K562 (cell line): ENCODE measurements around the gene FBXO15. TPM values are rescaled to one million over a fixed set of nuclear protein-coding genes. Genes with fewer than 3 reads are reported as not detected.

Experiments used
- ARID1B ChIP-seq: fragments of 450-650 bp; IDR thresholded peaks from 2 replicates; pipeline ENCODE4 v1.6.1; 2016; ENCODE audit warnings: antibody characterized with exemption, mild to moderate bottlenecking, inconsistent platforms
- CBX3 ChIP-seq, 2 experiments: IDR thresholded peaks; 1 replicate in 1 of 2; 2 replicates in 1 of 2; pipeline ENCODE4 v1.6.1; 2012; ENCODE audit warnings: inconsistent platforms in 2 of 2, low read length in 2 of 2, borderline replicate concordance in 1 of 2, control low read depth in 1 of 2
- HNRNPK ChIP-seq: fragments of 200-400 bp; formaldehyde crosslinking; IDR thresholded peaks from one replicate; pipeline ENCODE4 v1.6.1; 2018; ENCODE audit warnings: mild to moderate bottlenecking, low read depth, low read length; ENCODE audit not compliant: poor library complexity, severe bottlenecking
- KAT8 ChIP-seq: fragments of 450-650 bp; IDR thresholded peaks from 2 replicates; pipeline ENCODE4 v1.6.1; 2016; ENCODE audit warnings: low read depth, mild to moderate bottlenecking
- KDM4B ChIP-seq, 2 experiments: fragments of 450-650 bp in 1 of 2; sonication (generic) in 1 of 2; IDR thresholded peaks; 2 replicates each; pipeline ENCODE4 v1.6.1; 2016 to 2017; ENCODE audit warnings: borderline replicate concordance in 2 of 2, antibody characterized with exemption in 1 of 2, low read depth in 1 of 2, mild to moderate bottlenecking in 1 of 2
- MEIS2 ChIP-seq: fragments of 450-650 bp; IDR thresholded peaks from 2 replicates; pipeline ENCODE4 v1.6.1; 2014; ENCODE audit warnings: mild to moderate bottlenecking; ENCODE audit not compliant: partially characterized antibody
- NELFE ChIP-seq: IDR thresholded peaks from 2 replicates; pipeline ENCODE4 v1.6.1; 2011; ENCODE audit warnings: mild to moderate bottlenecking; ENCODE audit not compliant: insufficient read depth, insufficient read length
- NFIC ChIP-seq: fragments of 450-650 bp; IDR thresholded peaks from 2 replicates; pipeline ENCODE4 v1.6.1; 2017; ENCODE audit warnings: mild to moderate bottlenecking, inconsistent platforms
- NONO ChIP-seq, 2 experiments: fragments of 200-400 bp in 1 of 2; fragments of 450-650 bp in 1 of 2; formaldehyde crosslinking in 1 of 2; IDR thresholded peaks; 2 replicates each; pipeline ENCODE4 v1.6.1; 2017; ENCODE audit warnings: low read depth in 2 of 2, mild to moderate bottlenecking in 2 of 2, moderate library complexity in 2 of 2, low read length in 1 of 2
- POLR3G ChIP-seq: IDR thresholded peaks from 2 replicates; pipeline ENCODE4 v1.6.1; 2011; ENCODE audit not compliant: insufficient read length, insufficient replicate concordance; ENCODE audit errors: extremely low read depth
- SRSF7 ChIP-seq: fragments of 200-400 bp; formaldehyde crosslinking; optimal IDR thresholded peaks from 2 replicates; pipeline ENCODE3; 2017; ENCODE audit warnings: mild to moderate bottlenecking, low read depth, low read length
- TBL1XR1 ChIP-seq, 2 experiments: IDR thresholded peaks; 2 replicates each; pipeline ENCODE4 v1.6.1; 2012; ENCODE audit warnings: improper control_type of control experiment in 2 of 2, low read length in 2 of 2, mild to moderate bottlenecking in 1 of 2
- TEAD1 ChIP-seq, 2 experiments: fragments of 450-650 bp in 1 of 2; sonication (generic) in 1 of 2; formaldehyde crosslinking; IDR thresholded peaks; 2 replicates each; pipeline versions ENCODE4 v1.4.0 to v1.8.0; 2020 to 2022; ENCODE audit warnings: mild to moderate bottlenecking in 2 of 2, missing genetic modification reagents in 1 of 2
- YBX1 ChIP-seq: fragments of 450-650 bp; IDR thresholded peaks from 2 replicates; pipeline ENCODE4 v1.7.1; 2016; ENCODE audit warnings: mild to moderate bottlenecking
- ZNF134 ChIP-seq: fragments of 250-450 bp; sonication (Bioruptor Pico); conservative IDR thresholded peaks from 2 replicates; pipeline ENCODE4 v1.4.0; 2020
- ZNF707 ChIP-seq: fragments of 250-450 bp; sonication (Bioruptor Pico); conservative IDR thresholded peaks from 2 replicates; pipeline ENCODE4 v1.8.0; 2022; ENCODE audit warnings: inconsistent platforms, mild to moderate bottlenecking, moderate library complexity
- polyA plus RNA-seq, 8 experiments: library from polyadenylated mRNA; depleted of rRNA in 4 of 8; stranded (reverse) in 5 of 8; unstranded in 3 of 8; fragments of >200 nt; fragmentation: Nextera tagmentation in 2 of 8; fragmentation: Illumina TruSeq in 1 of 8; extraction: Ambion mirVana in 2 of 8; extraction: Trizol in 1 of 8; gene quantifications; 2 replicates each; pipeline versions ENCODE4 v1.2.1 to v1.2.3, GENCODE V29; 2011 to 2014; ENCODE audit warnings: inconsistent platforms in 1 of 8, missing spikeins in 1 of 8
- total RNA-seq, 7 experiments: library from RNA; depleted of rRNA in 6 of 7; stranded (reverse); fragments of >200 nt in 6 of 7; fragmentation: Illumina TruSeq in 2 of 7; extraction: Trizol in 2 of 7; gene quantifications; 2 replicates each; pipeline versions ENCODE4 v1.2.1 to v1.2.3, GENCODE V29; 2011 to 2021; ENCODE audit warnings: low replicate concordance in 1 of 7
- TF ChIP-seq, protein P1 (sequence below), 2 experiments: fragments of 200-800 bp in 1 of 2; sonication (Bioruptor generic) in 1 of 2; sonication (generic) in 1 of 2; formaldehyde crosslinking in 1 of 2; IDR thresholded peaks in 1 of 2; conservative IDR thresholded peaks in 1 of 2; 2 replicates each; pipeline versions ENCODE4 v1.5.0 to v1.6.1; 2016 to 2020; ENCODE audit warnings: missing compliant biosample characterization in 1 of 2, missing genetic modification characterization in 1 of 2, missing genetic modification reagents in 1 of 2
- TF ChIP-seq, protein P2 (sequence below), 3 experiments: fragments of 200-800 bp in 1 of 3; fragments of 250-450 bp in 1 of 3; fragments of 450-650 bp in 1 of 3; sonication (Bioruptor Pico) in 1 of 3; sonication (Bioruptor generic) in 1 of 3; formaldehyde crosslinking in 1 of 3; IDR thresholded peaks; 2 replicates each; pipeline versions ENCODE4 v1.6.1 to v1.8.0; 2016 to 2022; ENCODE audit warnings: mild to moderate bottlenecking in 2 of 3, missing genetic modification characterization in 2 of 3, missing compliant biosample characterization in 1 of 3, moderate library complexity in 1 of 3
- TF ChIP-seq, protein P3 (sequence below): sonication (generic); formaldehyde crosslinking; IDR thresholded peaks from 2 replicates; pipeline ENCODE4 v1.8.1; 2023; ENCODE audit warnings: mild to moderate bottlenecking, missing genetic modification reagents

FBXO15 gene
- total and polyA plus RNA-seq, 9 of the 15 experiments (the other 6 are each of a cell fraction or from before 2014, with no cell fraction given): 0.07 to 0.43 (median 0.27) TPM; not detected in 1

DNA sequence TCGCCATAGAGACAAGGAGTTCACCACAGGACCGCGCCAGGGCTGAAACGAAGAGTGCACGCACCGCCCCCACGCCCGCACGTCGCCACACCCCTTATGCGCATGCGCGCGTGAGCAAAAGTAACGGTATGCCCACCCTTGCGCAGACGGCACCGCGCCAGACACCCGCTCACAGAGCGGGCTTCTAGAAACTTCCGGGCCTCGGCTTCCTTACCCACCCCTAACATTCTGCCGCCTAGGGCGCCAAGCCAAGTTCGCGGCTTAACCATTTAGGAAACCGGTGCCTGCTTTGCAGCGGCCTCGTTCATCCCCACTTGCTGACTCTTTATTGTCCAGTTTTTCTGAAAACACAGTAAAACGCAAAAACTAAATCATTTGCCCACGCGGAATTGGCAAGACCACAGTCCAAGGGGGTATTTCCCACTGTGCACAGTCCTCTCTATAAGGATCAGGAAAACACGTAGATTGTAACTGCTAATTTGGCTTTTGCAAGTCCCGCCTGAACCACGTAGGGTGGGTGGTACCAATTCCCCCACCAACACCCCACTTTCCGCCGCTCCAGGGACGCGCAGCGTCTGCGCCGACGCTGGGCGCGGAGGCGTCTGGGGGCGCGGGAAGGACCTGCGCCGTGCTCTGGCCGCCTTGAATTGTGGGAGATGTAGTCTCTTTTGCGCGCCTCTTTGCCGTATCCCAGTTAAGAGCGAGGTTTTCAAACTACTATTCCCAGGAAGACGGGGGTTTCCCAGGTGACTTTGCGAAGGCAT, at the start of gene FBXO15, which contains the start of gene TIMM21 (continued):
- TF ChIP-seq, protein P1, sequence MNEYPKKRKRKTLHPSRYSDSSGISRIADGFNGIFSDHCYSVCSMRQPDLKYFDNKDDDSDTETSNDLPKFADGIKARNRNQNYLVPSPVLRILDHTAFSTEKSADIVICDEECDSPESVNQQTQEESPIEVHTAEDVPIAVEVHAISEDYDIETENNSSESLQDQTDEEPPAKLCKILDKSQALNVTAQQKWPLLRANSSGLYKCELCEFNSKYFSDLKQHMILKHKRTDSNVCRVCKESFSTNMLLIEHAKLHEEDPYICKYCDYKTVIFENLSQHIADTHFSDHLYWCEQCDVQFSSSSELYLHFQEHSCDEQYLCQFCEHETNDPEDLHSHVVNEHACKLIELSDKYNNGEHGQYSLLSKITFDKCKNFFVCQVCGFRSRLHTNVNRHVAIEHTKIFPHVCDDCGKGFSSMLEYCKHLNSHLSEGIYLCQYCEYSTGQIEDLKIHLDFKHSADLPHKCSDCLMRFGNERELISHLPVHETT (CRISPR knock-in tag; conservative IDR thresholded peaks at IDR 0.05 in 1 of 2, IDR thresholded peaks at IDR 0.05 in 1 of 2): peak in 1 of 2 experiments; percentile 62; a peak in 2 of 4 replicates
- TF ChIP-seq KDM4B (IDR thresholded peaks at IDR 0.05; ENCODE audit: borderline replicate concordance in 2 of 2, low read depth in 1 of 2): no peak
- no peak for TF ChIP-seq YBX1
- peak; percentile 13; the same call in 1 of the 2 replicates for TF ChIP-seq ARID1B
- peak; percentile 88 for TF ChIP-seq MEIS2
- TF ChIP-seq NFIC: peak; percentile 82
- TF ChIP-seq TEAD1 (CRISPR knock-in tag; IDR thresholded peaks at IDR 0.05): no peak
- no peak for TF ChIP-seq POLR3G
- TF ChIP-seq KAT8: no peak
- TF ChIP-seq ZNF134 (CRISPR knock-in tag): no peak; the same call in 1 of the 2 replicates
- TF ChIP-seq CBX3 (IDR thresholded peaks at IDR 0.05; ENCODE audit: borderline replicate concordance in 1 of 2, low read length in 2 of 2): peak in 1 of 2 experiments; percentile 9; a peak in 1 of 3 replicates
- TF ChIP-seq HNRNPK: no peak
- no peak for TF ChIP-seq NONO (IDR thresholded peaks at IDR 0.05; ENCODE audit: low read depth in 2 of 2, low read length in 1 of 2)
- no peak for TF ChIP-seq NELFE
- TF ChIP-seq ZNF707: no peak
- TF ChIP-seq SRSF7: no peak
- no peak for TF ChIP-seq TBL1XR1 (IDR thresholded peaks at IDR 0.05; ENCODE audit: low read length in 2 of 2)
- TF ChIP-seq, protein P2, sequence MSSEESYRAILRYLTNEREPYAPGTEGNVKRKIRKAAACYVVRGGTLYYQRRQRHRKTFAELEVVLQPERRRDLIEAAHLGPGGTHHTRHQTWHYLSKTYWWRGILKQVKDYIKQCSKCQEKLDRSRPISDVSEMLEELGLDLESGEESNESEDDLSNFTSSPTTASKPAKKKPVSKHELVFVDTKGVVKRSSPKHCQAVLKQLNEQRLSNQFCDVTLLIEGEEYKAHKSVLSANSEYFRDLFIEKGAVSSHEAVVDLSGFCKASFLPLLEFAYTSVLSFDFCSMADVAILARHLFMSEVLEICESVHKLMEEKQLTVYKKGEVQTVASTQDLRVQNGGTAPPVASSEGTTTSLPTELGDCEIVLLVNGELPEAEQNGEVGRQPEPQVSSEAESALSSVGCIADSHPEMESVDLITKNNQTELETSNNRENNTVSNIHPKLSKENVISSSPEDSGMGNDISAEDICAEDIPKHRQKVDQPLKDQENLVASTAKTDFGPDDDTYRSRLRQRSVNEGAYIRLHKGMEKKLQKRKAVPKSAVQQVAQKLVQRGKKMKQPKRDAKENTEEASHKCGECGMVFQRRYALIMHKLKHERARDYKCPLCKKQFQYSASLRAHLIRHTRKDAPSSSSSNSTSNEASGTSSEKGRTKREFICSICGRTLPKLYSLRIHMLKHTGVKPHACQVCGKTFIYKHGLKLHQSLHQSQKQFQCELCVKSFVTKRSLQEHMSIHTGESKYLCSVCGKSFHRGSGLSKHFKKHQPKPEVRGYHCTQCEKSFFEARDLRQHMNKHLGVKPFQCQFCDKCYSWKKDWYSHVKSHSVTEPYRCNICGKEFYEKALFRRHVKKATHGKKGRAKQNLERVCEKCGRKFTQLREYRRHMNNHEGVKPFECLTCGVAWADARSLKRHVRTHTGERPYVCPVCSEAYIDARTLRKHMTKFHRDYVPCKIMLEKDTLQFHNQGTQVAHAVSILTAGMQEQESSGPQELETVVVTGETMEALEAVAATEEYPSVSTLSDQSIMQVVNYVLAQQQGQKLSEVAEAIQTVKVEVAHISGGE (CRISPR knock-in tag; IDR thresholded peaks at IDR 0.05): peak in 1 of 3 experiments; percentile 83; a peak in 2 of 6 replicates
- TF ChIP-seq, protein P3, sequence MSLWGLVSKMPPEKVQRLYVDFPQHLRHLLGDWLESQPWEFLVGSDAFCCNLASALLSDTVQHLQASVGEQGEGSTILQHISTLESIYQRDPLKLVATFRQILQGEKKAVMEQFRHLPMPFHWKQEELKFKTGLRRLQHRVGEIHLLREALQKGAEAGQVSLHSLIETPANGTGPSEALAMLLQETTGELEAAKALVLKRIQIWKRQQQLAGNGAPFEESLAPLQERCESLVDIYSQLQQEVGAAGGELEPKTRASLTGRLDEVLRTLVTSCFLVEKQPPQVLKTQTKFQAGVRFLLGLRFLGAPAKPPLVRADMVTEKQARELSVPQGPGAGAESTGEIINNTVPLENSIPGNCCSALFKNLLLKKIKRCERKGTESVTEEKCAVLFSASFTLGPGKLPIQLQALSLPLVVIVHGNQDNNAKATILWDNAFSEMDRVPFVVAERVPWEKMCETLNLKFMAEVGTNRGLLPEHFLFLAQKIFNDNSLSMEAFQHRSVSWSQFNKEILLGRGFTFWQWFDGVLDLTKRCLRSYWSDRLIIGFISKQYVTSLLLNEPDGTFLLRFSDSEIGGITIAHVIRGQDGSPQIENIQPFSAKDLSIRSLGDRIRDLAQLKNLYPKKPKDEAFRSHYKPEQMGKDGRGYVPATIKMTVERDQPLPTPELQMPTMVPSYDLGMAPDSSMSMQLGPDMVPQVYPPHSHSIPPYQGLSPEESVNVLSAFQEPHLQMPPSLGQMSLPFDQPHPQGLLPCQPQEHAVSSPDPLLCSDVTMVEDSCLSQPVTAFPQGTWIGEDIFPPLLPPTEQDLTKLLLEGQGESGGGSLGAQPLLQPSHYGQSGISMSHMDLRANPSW (CRISPR knock-in tag): no peak
